H1 (cell line): ENCODE data around the gene ASPHD2. TPM values are rescaled to one million over a fixed set of nuclear protein-coding genes. Genes with fewer than 3 reads are reported as not detected.

Source experiments
- CTCF ChIA-PET: fragments of 300-600 bp; sonication (Branson Sonifier 250); formaldehyde crosslinking; loops from one replicate; lab custom pipeline; 2021; ENCODE audit not compliant: partially characterized antibody; lab: Charles Lee
- POLR2A ChIA-PET: fragments of 300-600 bp; sonication (Branson Sonifier 250); formaldehyde crosslinking; loops from one replicate; lab custom pipeline; 2021; ENCODE audit warnings: inconsistent platforms; ENCODE audit not compliant: partially characterized antibody; lab: Charles Lee
- DNase-seq, 2 experiments: peaks; one replicate each; pipeline versions ENCODE4 v3.0.0 to v3.0.0-alpha.2; 2010 to 2022; ENCODE audit warnings: low spot score in 2 of 2, low read depth in 1 of 2, mixed read lengths in 1 of 2
- FAIRE-seq: peaks from 2 replicates; lab custom pipeline; 2011; peaks lifted over from hg19 to GRCh38; lab: Jason Lieb, UNC
- H2AFZ ChIP-seq: 2 replicates; pipeline ENCODE4 v1.8.1; 2012; ENCODE audit warnings: low read length, inconsistent platforms
- H2AK5ac ChIP-seq: 2 replicates; pipeline ENCODE4 v1.6.1; 2013; ENCODE audit warnings: low read depth, low read length
- H2BK120ac ChIP-seq: replicated peaks from 2 replicates; pipeline ENCODE3; 2013; ENCODE audit warnings: low read depth, low read length, inconsistent platforms
- H2BK12ac ChIP-seq: 2 replicates; pipeline ENCODE4 v1.6.1; 2013; ENCODE audit warnings: low read depth, low read length
- H2BK15ac ChIP-seq: 2 replicates; pipeline ENCODE4 v1.6.1; 2013; ENCODE audit warnings: low read length
- H2BK20ac ChIP-seq: 2 replicates; pipeline ENCODE4 v1.6.1; 2013; ENCODE audit warnings: low read length
- H2BK5ac ChIP-seq: 2 replicates; pipeline ENCODE4 v1.6.1; 2013; ENCODE audit warnings: low read depth, low read length
- H3K14ac ChIP-seq: 2 replicates; pipeline ENCODE4 v1.6.1; 2013; ENCODE audit warnings: inconsistent platforms; ENCODE audit not compliant: insufficient read length
- H3K18ac ChIP-seq: 2 replicates; pipeline ENCODE4 v1.6.1; 2013; ENCODE audit warnings: low read length; ENCODE audit errors: extremely low read depth
- H3K23ac ChIP-seq: 2 replicates; pipeline ENCODE4 v1.6.1; 2013; ENCODE audit warnings: inconsistent platforms; ENCODE audit not compliant: insufficient read length
- H3K23me2 ChIP-seq: 2 replicates; pipeline ENCODE4 v1.6.1; 2013; ENCODE audit warnings: low read depth, low read length
- H3K27ac ChIP-seq: 2 replicates; pipeline ENCODE4 v1.6.1; 2011; ENCODE audit warnings: low read depth, low read length, inconsistent platforms
- H3K27me3 ChIP-seq, 4 experiments: replicated peaks in 1 of 4; 1 replicate in 1 of 4; 2 replicates in 3 of 4; pipeline versions ENCODE4 v1.6.1 to v1.8.1; 2011 to 2013; ENCODE audit warnings: low read length in 3 of 4, mild to moderate bottlenecking in 3 of 4, inconsistent platforms in 2 of 4, mixed read lengths in 2 of 4, moderate library complexity in 1 of 4; ENCODE audit not compliant: control insufficient read depth in 3 of 4, insufficient read depth in 3 of 4; ENCODE audit errors: extremely low read depth in 1 of 4
- H3K36me3 ChIP-seq, 4 experiments: 2 replicates each; pipeline versions ENCODE4 v1.6.1 to v1.8.1; 2011 to 2013; ENCODE audit warnings: mild to moderate bottlenecking in 4 of 4, low read length in 3 of 4, moderate library complexity in 2 of 4, control low read depth in 1 of 4, inconsistent platforms in 1 of 4; ENCODE audit not compliant: insufficient read depth in 4 of 4, control insufficient read depth in 2 of 4
- H3K4ac ChIP-seq: replicated peaks from 2 replicates; pipeline ENCODE3; 2013; ENCODE audit warnings: low read length, low read depth, mixed read lengths, inconsistent platforms; ENCODE audit not compliant: insufficient read length
- H3K4me1 ChIP-seq, 4 experiments: replicated peaks in 1 of 4; 1 replicate in 1 of 4; 2 replicates in 3 of 4; pipeline versions ENCODE4 v1.6.1 to v1.8.1; 2011 to 2013; ENCODE audit warnings: low read length in 3 of 4, inconsistent platforms in 2 of 4, mixed read lengths in 1 of 4; ENCODE audit not compliant: insufficient read depth in 4 of 4, control insufficient read depth in 3 of 4
- H3K4me2 ChIP-seq, 2 experiments: 2 replicates each; pipeline versions ENCODE4 v1.6.1 to v1.8.1; 2011 to 2013; ENCODE audit warnings: low read depth in 2 of 2, low read length in 2 of 2, control low read depth in 1 of 2, inconsistent platforms in 1 of 2, mild to moderate bottlenecking in 1 of 2; ENCODE audit not compliant: insufficient read depth in 1 of 2
- H3K4me3 ChIP-seq, 4 experiments: fragments of 200-600, 300-600 bp in 1 of 4; sonication (generic), shearing (Covaris generic), sonication (Bioruptor Twin) in 1 of 4; 2 replicates each; pipeline versions ENCODE4 v1.5.1 to v1.8.1; 2011 to 2016; ENCODE audit warnings: low read length in 4 of 4, low read depth in 3 of 4, control low read depth in 2 of 4, inconsistent platforms in 2 of 4, mild to moderate bottlenecking in 2 of 4, mixed read lengths in 1 of 4, moderate library complexity in 1 of 4; ENCODE audit not compliant: insufficient read depth in 2 of 4; ENCODE audit errors: extremely low read depth in 1 of 4
- H3K56ac ChIP-seq: replicated peaks from 2 replicates; pipeline ENCODE3; 2013; ENCODE audit warnings: low read depth, mild to moderate bottlenecking, mixed read lengths, low read length, inconsistent platforms; ENCODE audit not compliant: insufficient read length
- H3K79me1 ChIP-seq: 2 replicates; pipeline ENCODE4 v1.6.1; 2013; ENCODE audit warnings: low read depth, low read length, control low read depth
- H3K79me2 ChIP-seq, 2 experiments: 2 replicates each; pipeline versions ENCODE4 v1.6.1 to v1.8.1; 2012 to 2013; ENCODE audit warnings: low read length in 2 of 2, mild to moderate bottlenecking in 2 of 2, inconsistent platforms in 1 of 2; ENCODE audit not compliant: insufficient read depth in 2 of 2, control insufficient read depth in 1 of 2
- H3K9ac ChIP-seq, 4 experiments: replicated peaks in 1 of 4; 1 replicate in 1 of 4; 2 replicates in 3 of 4; pipeline versions ENCODE4 v1.6.1 to v1.8.1; 2011 to 2013; ENCODE audit warnings: low read depth in 3 of 4, low read length in 3 of 4, control low read depth in 2 of 4, mild to moderate bottlenecking in 2 of 4, moderate library complexity in 2 of 4, inconsistent platforms in 1 of 4; ENCODE audit errors: extremely low read depth in 1 of 4
- H3K9me3 ChIP-seq, 2 experiments: 2 replicates each; pipeline versions ENCODE4 v1.6.1 to v1.8.1; 2012 to 2013; ENCODE audit warnings: mild to moderate bottlenecking in 2 of 2, moderate library complexity in 2 of 2, control low read depth in 1 of 2, inconsistent platforms in 1 of 2, low read depth in 1 of 2, low read length in 1 of 2, mixed read lengths in 1 of 2; ENCODE audit not compliant: insufficient read depth in 2 of 2
- H4K20me1 ChIP-seq, 2 experiments: replicated peaks in 1 of 2; 2 replicates each; pipeline versions ENCODE3 to v1.8.1; 2011 to 2013; ENCODE audit warnings: inconsistent platforms in 2 of 2, low read length in 2 of 2, mild to moderate bottlenecking in 1 of 2; ENCODE audit not compliant: insufficient read depth in 2 of 2, control insufficient read depth in 1 of 2
- H4K5ac ChIP-seq: 2 replicates; pipeline ENCODE4 v1.6.1; 2013; ENCODE audit warnings: low read length, low read depth, mixed read lengths, inconsistent platforms; ENCODE audit not compliant: insufficient read length
- H4K8ac ChIP-seq: 2 replicates; pipeline ENCODE4 v1.8.0; 2013; ENCODE audit warnings: mild to moderate bottlenecking, moderate library complexity, low read length, inconsistent platforms; ENCODE audit not compliant: insufficient read depth; ENCODE audit errors: extremely low read depth
- H4K91ac ChIP-seq: replicated peaks from 2 replicates; pipeline ENCODE3; 2013; ENCODE audit warnings: low read length, mixed read lengths, inconsistent platforms; ENCODE audit not compliant: insufficient read length
- ATF2 ChIP-seq: IDR thresholded peaks from 2 replicates; pipeline ENCODE4 v1.6.1; 2012; ENCODE audit warnings: low read length, inconsistent platforms
- BCL11A ChIP-seq, 2 experiments: IDR thresholded peaks; one replicate each; pipeline ENCODE4 v1.6.1; 2011; ENCODE audit warnings: low read depth in 2 of 2, low read length in 2 of 2, mild to moderate bottlenecking in 2 of 2
- BRCA1 ChIP-seq: IDR thresholded peaks from 2 replicates; pipeline ENCODE4 v1.6.1; 2012; ENCODE audit warnings: low read depth, low read length, improper control_type of control experiment
- CEBPB ChIP-seq: IDR thresholded peaks from 2 replicates; pipeline ENCODE4 v1.6.1; 2012; ENCODE audit warnings: low read depth, low read length
- HDAC6 ChIP-seq: IDR thresholded peaks from one replicate; pipeline ENCODE4 v1.7.1; 2012; ENCODE audit warnings: low read depth, mild to moderate bottlenecking, inconsistent platforms, low read length, moderate library complexity
- MAFK ChIP-seq: IDR thresholded peaks from 2 replicates; pipeline ENCODE4 v1.6.1; 2012; ENCODE audit warnings: low read depth, mild to moderate bottlenecking, improper control_type of control experiment, low read length
- MAX ChIP-seq: IDR thresholded peaks from 2 replicates; pipeline ENCODE4 v1.6.1; 2012; ENCODE audit warnings: inconsistent platforms
- PHF8 ChIP-seq: fragments of 200-600 bp; sonication (generic); conservative IDR thresholded peaks from 2 replicates; pipeline ENCODE4 v1.7.1; 2012; ENCODE audit warnings: low read depth, mild to moderate bottlenecking, inconsistent platforms, low read length, moderate library complexity
- POLR2AphosphoS5 ChIP-seq: IDR thresholded peaks from 2 replicates; pipeline ENCODE4 v1.6.1; 2011; ENCODE audit warnings: low read depth, low read length
- POU5F1 ChIP-seq: IDR thresholded peaks from 2 replicates; pipeline ENCODE4 v1.6.1; 2011; ENCODE audit warnings: low read depth, mild to moderate bottlenecking, low read length, moderate library complexity
- RAD21 ChIP-seq, 2 experiments: IDR thresholded peaks in 1 of 2; conservative IDR thresholded peaks in 1 of 2; 2 replicates each; pipeline ENCODE4 v1.6.1; 2011; ENCODE audit warnings: low read depth in 2 of 2, low read length in 2 of 2, improper control_type of control experiment in 1 of 2, inconsistent platforms in 1 of 2, mild to moderate bottlenecking in 1 of 2, moderate library complexity in 1 of 2
- RBBP5 ChIP-seq: IDR thresholded peaks from 2 replicates; pipeline ENCODE4 v1.7.1; 2012; ENCODE audit warnings: low read depth, mild to moderate bottlenecking, inconsistent platforms, low read length, moderate library complexity, borderline replicate concordance
- RNF2 ChIP-seq: fragments of 200-900, 300-1000 bp; sonication (generic); IDR thresholded peaks from 2 replicates; pipeline ENCODE4 v1.7.1; 2016; ENCODE audit warnings: borderline replicate concordance, low read depth, mild to moderate bottlenecking, antibody characterized with exemption, low read length; ENCODE audit not compliant: poor library complexity, severe bottlenecking; ENCODE audit errors: missing control alignments
- polyA plus RNA-seq, 7 experiments: library from polyadenylated mRNA; depleted of rRNA in 3 of 7; stranded (reverse) in 5 of 7; unstranded in 2 of 7; fragments of >200 nt in 5 of 7; fragments of 200-250 nt in 2 of 7; gene quantifications; 1 replicate in 5 of 7; 2 replicates in 1 of 7; 4 replicates in 1 of 7; pipeline versions ENCODE4 v1.2.1 to v1.2.3, GENCODE V29; 2011 to 2013; ENCODE audit warnings: missing spikeins in 2 of 7, mixed read lengths in 2 of 7
- total RNA-seq: library from RNA; stranded (reverse); fragmentation: NEBNext Ultra II Directional; extraction: Animal tissue kit (Norgen Biotek cat#: 25700); gene quantifications from 2 replicates; pipeline ENCODE4 v1.2.1, GENCODE V29; 2021

Gene ASPHD2
- total and polyA plus RNA-seq, 2 of the 8 experiments (the other 6 are each of a cell fraction or from before 2014, with no cell fraction given) = 7.2 to 11.0 TPM

GRCh38 chr22:26494506-26494905, 65.4 kb downstream of the ASPHD2 start:
- Histone ChIP-seq H2AK5ac (no peak overlapping the region), H2BK120ac (no peak overlapping the region), H4K91ac (no peak overlapping the region), H3K4me1 (no peaks in the 10 kb centered on the region), H3K9me3 (no peaks in the 10 kb centered on the region), H4K20me1 (peaks cover under 1 to 13% of the 10 kb centered on the region in 2 experiments), H2BK15ac (no peak overlapping the region), H3K9ac (no peak overlapping the region), H3K27ac (no peak overlapping the region), H2BK12ac (no peak overlapping the region), H2BK5ac (no peak overlapping the region), H3K56ac (no peak overlapping the region), H3K4ac (no peak overlapping the region), H2BK20ac (no peak overlapping the region), H3K27me3 (no peaks in the 10 kb centered on the region), H3K4me3 (no peak overlapping the region), H3K79me2 (no peaks in the 10 kb centered on the region), H4K8ac (no peak overlapping the region), H3K23ac (no peak overlapping the region), H3K4me2 (no peak overlapping the region), H2AFZ (no peak overlapping the region), H3K23me2 (no peaks in the 10 kb centered on the region), H3K18ac (no peak overlapping the region), H3K36me3 (peaks cover 38 to 80% (median 75%) of the 10 kb centered on the region in 4 experiments), H3K79me1 (no peaks in the 10 kb centered on the region), H3K14ac (no peak overlapping the region), H4K5ac (no peak overlapping the region)
- TF ChIP-seq RAD21 (IDR thresholded peaks at IDR 0.05 in 1 of 2, conservative IDR thresholded peaks at IDR 0.05 in 1 of 2; ENCODE audit: low read depth in 2 of 2, low read length in 2 of 2) (no peak), BCL11A (IDR thresholded peaks at IDR 0.05; ENCODE audit: low read depth in 2 of 2, low read length in 2 of 2) (no peak), POLR2AphosphoS5 (no peak), HDAC6 (no peak), BRCA1 (no peak), RBBP5 (no peak), ATF2 (no peak), MAFK (no peak), PHF8 (no peak), MAX (no peak), POU5F1 (no peak), RNF2 (no peak), CEBPB (no peak)
- ChIA-PET CTCF (interaction anchor here (0.8 kb wide), 1 partner anchor 14 kb away, joined by 3 read pairs; no protein-coding TSS in a partner anchor), POLR2A (interaction anchor here (0.9 to 3.4 kb wide), 5 partner anchors 9 to 16 kb away, joined by 3 to 27 read pairs (median 4); partner anchors contain the start of genes HPS4 and SRRD)
- no peak for FAIRE-seq
- DNase-seq = no peak
